GM12878 (cell line): Measurements from ENCODE around the gene IL26. TPM values are rescaled to one million over a fixed set of nuclear protein-coding genes. Genes with fewer than 3 reads are reported as not detected.

ENCODE experiments used
- ATAC-seq: fragments of 200-7000 bp; cut with Tn5 transposase; 3 replicates; pipeline ENCODE4 v1.9.1; 2020; ENCODE audit warnings: mild to moderate bottlenecking, moderate library complexity
- BruUV-seq: library from RNA; stranded (reverse); fragments of 400-500 nt; replicated peaks from 2 replicates; lab custom pipeline; 2021; lab: Mats Ljungman, UMichigan
- CTCF ChIA-PET: fragments of 300-600 bp; sonication (Branson Sonifier 250); formaldehyde crosslinking; extraction: SDS; loops from one replicate; lab custom pipeline; 2021; ENCODE audit warnings: inconsistent platforms; lab: Yijun Ruan, JAX
- POLR2A ChIA-PET: fragments of 350-600 bp; formaldehyde crosslinking; extraction: SDS; loops from one replicate; lab custom pipeline; 2021; ENCODE audit warnings: inconsistent platforms; lab: Charles Lee
- RAD21 ChIA-PET: fragments of 300-600 bp; sonication (Branson Sonifier 250); formaldehyde crosslinking; loops from one replicate; lab custom pipeline; 2023; ENCODE audit warnings: antibody characterized with exemption; ENCODE audit not compliant: unreplicated experiment; lab: Charles Lee
- SMC1A ChIA-PET: fragments of 300-600 bp; sonication (Branson Sonifier 250); formaldehyde crosslinking; loops from one replicate; lab custom pipeline; 2023; ENCODE audit not compliant: unreplicated experiment, uncharacterized antibody; lab: Charles Lee
- DNase-seq: peaks from one replicate; pipeline ENCODE4 v3.0.0-alpha.2; 2011; ENCODE audit warnings: low read depth, low spot score
- FAIRE-seq: peaks from 3 replicates; lab custom pipeline; 2011; peaks lifted over from hg19 to GRCh38; lab: Jason Lieb, UNC
- H2AFZ ChIP-seq: 2 replicates; pipeline ENCODE4 v1.6.0; 2011; ENCODE audit warnings: low read depth, low read length, control low read depth; ENCODE audit not compliant: control insufficient read depth
- H3K27ac ChIP-seq: 2 replicates; pipeline ENCODE4 v1.5.1; 2011; ENCODE audit warnings: control low read depth; ENCODE audit not compliant: control insufficient read depth, insufficient read depth
- H3K27me3 ChIP-seq, 2 experiments: replicated peaks in 1 of 2; 2 replicates each; pipeline versions ENCODE4 v1.6.0 to v1.6.1; 2011; ENCODE audit warnings: low read length in 1 of 2; ENCODE audit not compliant: control insufficient read depth in 2 of 2, insufficient read depth in 2 of 2
- H3K36me3 ChIP-seq, 2 experiments: 2 replicates each; pipeline ENCODE4 v1.5.1; 2011; ENCODE audit warnings: low read length in 1 of 2; ENCODE audit not compliant: control insufficient read depth in 2 of 2, insufficient read depth in 2 of 2
- H3K4me1 ChIP-seq: 2 replicates; pipeline ENCODE4 v1.6.1; 2011; ENCODE audit warnings: mild to moderate bottlenecking, low read length, moderate library complexity, mixed read lengths; ENCODE audit not compliant: control insufficient read depth, insufficient read depth
- H3K4me2 ChIP-seq: 2 replicates; pipeline ENCODE4 v1.6.0; 2011; ENCODE audit warnings: control low read depth; ENCODE audit not compliant: control insufficient read depth, insufficient read depth
- H3K4me3 ChIP-seq: fragments of 200-600 bp; sonication (generic); 2 replicates; pipeline ENCODE4 v1.5.1; 2016
- H3K79me2 ChIP-seq: 2 replicates; pipeline ENCODE4 v1.6.0; 2011; ENCODE audit warnings: low read length; ENCODE audit not compliant: control insufficient read depth, insufficient read depth
- H3K9ac ChIP-seq: 2 replicates; pipeline ENCODE4 v1.8.0; 2011; ENCODE audit warnings: low read length, control low read depth, mixed read lengths; ENCODE audit not compliant: control insufficient read depth, insufficient read depth
- H3K9me3 ChIP-seq: replicated peaks from 3 replicates; pipeline ENCODE4 v1.5.1; 2011; ENCODE audit warnings: mild to moderate bottlenecking, low read length; ENCODE audit not compliant: control insufficient read depth, insufficient read depth
- H4K20me1 ChIP-seq: 2 replicates; pipeline ENCODE4 v1.6.0; 2011; ENCODE audit not compliant: control insufficient read depth, insufficient read depth
- ATF7 ChIP-seq: fragments of 450-650 bp; IDR thresholded peaks from 2 replicates; pipeline ENCODE4 v1.6.1; 2016; ENCODE audit warnings: low read depth, mild to moderate bottlenecking
- CHD2 ChIP-seq: IDR thresholded peaks from 2 replicates; pipeline ENCODE4 v1.6.1; 2011; ENCODE audit warnings: low read depth, low read length, improper control_type of control experiment, borderline replicate concordance
- CREM ChIP-seq: IDR thresholded peaks from 2 replicates; pipeline ENCODE4 v1.6.1; 2014; ENCODE audit warnings: antibody characterized with exemption, low read depth
- FOS ChIP-seq: IDR thresholded peaks from 3 replicates; pipeline ENCODE4 v1.6.1; 2011; ENCODE audit warnings: borderline replicate concordance; ENCODE audit not compliant: insufficient read length; ENCODE audit errors: extremely low read depth
- IKZF2 ChIP-seq, 2 experiments: fragments of 450-650 bp; IDR thresholded peaks; 2 replicates each; pipeline ENCODE4 v1.6.1; 2017; ENCODE audit warnings: mild to moderate bottlenecking in 2 of 2, moderate library complexity in 2 of 2
- NFIC ChIP-seq: IDR thresholded peaks from 2 replicates; pipeline ENCODE4 v1.6.1; 2012; ENCODE audit warnings: low read depth, mild to moderate bottlenecking, inconsistent platforms, low read length, moderate library complexity
- NR2C2 ChIP-seq: IDR thresholded peaks from 2 replicates; pipeline ENCODE4 v1.6.1; 2011; ENCODE audit warnings: borderline replicate concordance, low read depth; ENCODE audit not compliant: control insufficient read depth, insufficient read length
- RAD21 ChIP-seq: IDR thresholded peaks from 2 replicates; pipeline ENCODE4 v1.6.1; 2011; ENCODE audit warnings: mild to moderate bottlenecking, low read depth, low read length, moderate library complexity; ENCODE audit not compliant: insufficient read depth
- RELA ChIP-seq: fragments of 450-650 bp; IDR thresholded peaks from 2 replicates; pipeline ENCODE4 v1.8.0; 2014; ENCODE audit warnings: borderline replicate concordance; ENCODE audit not compliant: partially characterized antibody
- TARDBP ChIP-seq: IDR thresholded peaks from 2 replicates; pipeline ENCODE4 v1.6.1; 2016; ENCODE audit warnings: borderline replicate concordance
- TBL1XR1 ChIP-seq: IDR thresholded peaks from 2 replicates; pipeline ENCODE4 v1.6.1; 2012; ENCODE audit warnings: low read depth, low read length, improper control_type of control experiment
- ZBTB33 ChIP-seq: fragments of 450-650 bp; IDR thresholded peaks from 2 replicates; pipeline ENCODE4 v1.6.1; 2017; ENCODE audit warnings: mild to moderate bottlenecking
- ZNF622 ChIP-seq: fragments of 450-650 bp; IDR thresholded peaks from 2 replicates; pipeline ENCODE4 v1.6.1; 2017; ENCODE audit warnings: mild to moderate bottlenecking, inconsistent platforms
- ZZZ3 ChIP-seq: IDR thresholded peaks from 2 replicates; pipeline ENCODE4 v1.6.1; 2011; ENCODE audit warnings: low read depth; ENCODE audit not compliant: control insufficient read depth, insufficient read length
- WGBS: methylation state at CpG from one replicate; pipeline ENCODE4 v1.1.6; 2016; ENCODE audit warnings: low lambda C conversion rate; ENCODE audit not compliant: insufficient replicate concordance, insufficient coverage; ENCODE audit errors: missing lambda C conversion rate; 5-methylcytosine and 5-hydroxymethylcytosine counted together
- in situ Hi-C: fragments of 300-500 bp; cut with MboI; formaldehyde crosslinking; loops from 9 replicates; pipeline ENCODE4 v1.14.3; 2018; ENCODE audit warnings: mixed read lengths
- intact Hi-C: fragments of 100-400 bp; cut with micrococcal nuclease; formaldehyde crosslinking; loops from one replicate; pipeline ENCODE4 v1.14.2; 2022; ENCODE audit not compliant: unreplicated experiment
- polyA plus RNA-seq, 11 experiments: library from polyadenylated mRNA; depleted of rRNA in 4 of 11; unstranded in 6 of 11; stranded (reverse) in 5 of 11; fragments of >200 nt; fragmentation: Nextera tagmentation in 4 of 11; fragmentation: Illumina TruSeq in 1 of 11; extraction: Ambion mirVana in 4 of 11; extraction: Trizol in 1 of 11; gene quantifications; 1 replicate in 1 of 11; 2 replicates in 10 of 11; pipeline versions ENCODE4 v1.2.1 to v1.2.3, GENCODE V29; 2011 to 2016; ENCODE audit warnings: inconsistent platforms in 2 of 11, missing spikeins in 2 of 11, low read depth in 1 of 11
- total RNA-seq, 4 experiments: library from RNA; depleted of rRNA in 3 of 4; stranded (reverse); fragments of >200 nt in 3 of 4; fragmentation: Illumina TruSeq in 1 of 4; extraction: Trizol in 1 of 4; gene quantifications; 2 replicates each; pipeline versions ENCODE4 v1.2.1 to v1.2.3, GENCODE V29; 2013 to 2021
- TF ChIP-seq, protein P1 (sequence below): fragments of 450-650 bp; IDR thresholded peaks from 2 replicates; pipeline ENCODE4 v1.6.1; 2018; ENCODE audit warnings: mild to moderate bottlenecking, low read depth, moderate library complexity; ENCODE audit not compliant: partially characterized antibody
- TF ChIP-seq, protein P2 (sequence below): fragments of 150-350 bp; IDR thresholded peaks from 2 replicates; pipeline ENCODE4 v1.6.1; 2016; ENCODE audit warnings: low read depth, low read length

The IL26 gene
- total and polyA plus RNA-seq, 10 of the 15 experiments (the other 5 are each of a cell fraction or from before 2014, with no cell fraction given), result not detected

GRCh38 chr12:68260153-68260552 is 34.5 kb upstream of the IL26 start:
- H3K4me1 ChIP-seq, result peaks cover 10% of the 10 kb centered on the region
- CTCF ChIA-PET, result no interaction called here
- no peak overlapping the region for H3K4me2 ChIP-seq
- no peaks in the 10 kb centered on the region for H3K27me3 ChIP-seq
- no peak for DNase-seq
- FAIRE-seq, result no peak
- H4K20me1 ChIP-seq, result no peaks in the 10 kb centered on the region
- no peak overlapping the region for H3K27ac ChIP-seq
- no TSS peak for BruUV-seq
- no peak overlapping the region for H3K4me3 ChIP-seq
- no peaks in the 10 kb centered on the region for H3K9me3 ChIP-seq
- in situ Hi-C loops, result no loop called here
- H3K79me2 ChIP-seq, result no peaks in the 10 kb centered on the region
- H2AFZ ChIP-seq, result no peak overlapping the region
- POLR2A ChIA-PET, result no interaction called here
- no peaks in the 10 kb centered on the region for H3K36me3 ChIP-seq
- no peak for ATAC-seq
- no peak overlapping the region for H3K9ac ChIP-seq
- SMC1A ChIA-PET, result interaction anchor here (0.7 kb wide), 1 partner anchor 204 kb away, joined by 3 read pairs; no protein-coding TSS in a partner anchor
- intact Hi-C loops, result no loop called here
- RAD21 ChIA-PET, result no interaction called here
- 63% methylated on average over 3 of the region's 3 CpGs for WGBS
- TF ChIP-seq RELA (no peak), CHD2 (no peak), TARDBP (no peak), ZNF622 (no peak), TBL1XR1 (no peak), ZZZ3 (no peak), NFIC (no peak), CREM (no peak), ATF7 (no peak), NR2C2 (no peak), ZBTB33 (no peak), IKZF2 (IDR thresholded peaks at IDR 0.05) (no peak), RAD21 (no peak), FOS (no peak)
- TF ChIP-seq, protein P1, sequence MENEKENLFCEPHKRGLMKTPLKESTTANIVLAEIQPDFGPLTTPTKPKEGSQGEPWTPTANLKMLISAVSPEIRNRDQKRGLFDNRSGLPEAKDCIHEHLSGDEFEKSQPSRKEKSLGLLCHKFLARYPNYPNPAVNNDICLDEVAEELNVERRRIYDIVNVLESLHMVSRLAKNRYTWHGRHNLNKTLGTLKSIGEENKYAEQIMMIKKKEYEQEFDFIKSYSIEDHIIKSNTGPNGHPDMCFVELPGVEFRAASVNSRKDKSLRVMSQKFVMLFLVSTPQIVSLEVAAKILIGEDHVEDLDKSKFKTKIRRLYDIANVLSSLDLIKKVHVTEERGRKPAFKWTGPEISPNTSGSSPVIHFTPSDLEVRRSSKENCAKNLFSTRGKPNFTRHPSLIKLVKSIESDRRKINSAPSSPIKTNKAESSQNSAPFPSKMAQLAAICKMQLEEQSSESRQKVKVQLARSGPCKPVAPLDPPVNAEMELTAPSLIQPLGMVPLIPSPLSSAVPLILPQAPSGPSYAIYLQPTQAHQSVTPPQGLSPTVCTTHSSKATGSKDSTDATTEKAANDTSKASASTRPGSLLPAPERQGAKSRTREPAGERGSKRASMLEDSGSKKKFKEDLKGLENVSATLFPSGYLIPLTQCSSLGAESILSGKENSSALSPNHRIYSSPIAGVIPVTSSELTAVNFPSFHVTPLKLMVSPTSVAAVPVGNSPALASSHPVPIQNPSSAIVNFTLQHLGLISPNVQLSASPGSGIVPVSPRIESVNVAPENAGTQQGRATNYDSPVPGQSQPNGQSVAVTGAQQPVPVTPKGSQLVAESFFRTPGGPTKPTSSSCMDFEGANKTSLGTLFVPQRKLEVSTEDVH, result no peak
- TF ChIP-seq, protein P2, sequence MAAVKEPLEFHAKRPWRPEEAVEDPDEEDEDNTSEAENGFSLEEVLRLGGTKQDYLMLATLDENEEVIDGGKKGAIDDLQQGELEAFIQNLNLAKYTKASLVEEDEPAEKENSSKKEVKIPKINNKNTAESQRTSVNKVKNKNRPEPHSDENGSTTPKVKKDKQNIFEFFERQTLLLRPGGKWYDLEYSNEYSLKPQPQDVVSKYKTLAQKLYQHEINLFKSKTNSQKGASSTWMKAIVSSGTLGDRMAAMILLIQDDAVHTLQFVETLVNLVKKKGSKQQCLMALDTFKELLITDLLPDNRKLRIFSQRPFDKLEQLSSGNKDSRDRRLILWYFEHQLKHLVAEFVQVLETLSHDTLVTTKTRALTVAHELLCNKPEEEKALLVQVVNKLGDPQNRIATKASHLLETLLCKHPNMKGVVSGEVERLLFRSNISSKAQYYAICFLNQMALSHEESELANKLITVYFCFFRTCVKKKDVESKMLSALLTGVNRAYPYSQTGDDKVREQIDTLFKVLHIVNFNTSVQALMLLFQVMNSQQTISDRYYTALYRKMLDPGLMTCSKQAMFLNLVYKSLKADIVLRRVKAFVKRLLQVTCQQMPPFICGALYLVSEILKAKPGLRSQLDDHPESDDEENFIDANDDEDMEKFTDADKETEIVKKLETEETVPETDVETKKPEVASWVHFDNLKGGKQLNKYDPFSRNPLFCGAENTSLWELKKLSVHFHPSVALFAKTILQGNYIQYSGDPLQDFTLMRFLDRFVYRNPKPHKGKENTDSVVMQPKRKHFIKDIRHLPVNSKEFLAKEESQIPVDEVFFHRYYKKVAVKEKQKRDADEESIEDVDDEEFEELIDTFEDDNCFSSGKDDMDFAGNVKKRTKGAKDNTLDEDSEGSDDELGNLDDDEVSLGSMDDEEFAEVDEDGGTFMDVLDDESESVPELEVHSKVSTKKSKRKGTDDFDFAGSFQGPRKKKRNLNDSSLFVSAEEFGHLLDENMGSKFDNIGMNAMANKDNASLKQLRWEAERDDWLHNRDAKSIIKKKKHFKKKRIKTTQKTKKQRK, result no peak
